ENCODE data around the gene PLCD4.
A peak's percentile ranks its signal among the peaks of the same experiment; 100 is the strongest.

The PLCD4 gene

DNA sequence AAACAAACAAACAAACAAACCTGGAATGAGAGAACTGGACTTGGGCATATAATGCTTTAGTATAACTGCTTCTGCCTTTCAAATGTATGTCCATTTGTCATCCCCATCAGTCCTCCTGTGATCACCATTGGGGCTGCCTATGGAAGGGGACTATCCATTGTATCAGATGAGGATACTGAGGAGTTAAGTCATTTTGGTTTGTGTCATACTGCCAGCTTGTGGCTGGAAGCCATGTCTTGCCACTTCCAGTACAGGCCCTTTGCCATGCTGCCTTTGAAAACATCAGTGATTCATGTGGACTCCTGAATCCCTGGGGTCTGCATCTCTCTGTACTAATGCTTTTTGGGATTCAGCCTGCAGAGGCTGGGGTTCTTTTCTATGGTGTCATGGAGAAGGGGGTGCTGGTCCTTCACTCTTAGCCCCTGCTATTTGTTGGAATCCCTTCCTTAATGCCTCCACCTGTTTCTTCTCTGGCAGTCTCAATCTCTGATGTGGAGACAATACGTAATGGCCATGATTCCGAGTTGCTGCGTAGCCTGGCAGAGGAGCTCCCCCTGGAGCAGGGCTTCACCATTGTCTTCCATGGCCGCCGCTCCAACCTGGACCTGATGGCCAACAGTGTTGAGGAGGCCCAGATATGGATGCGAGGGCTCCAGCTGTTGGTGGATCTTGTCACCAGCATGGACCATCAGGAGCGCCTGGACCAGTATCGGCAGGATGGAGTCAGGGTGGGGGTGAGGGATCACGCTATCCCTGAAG is 10.6 kb downstream of the PLCD4 start:
- TF ChIP-seq, protein P1, sequence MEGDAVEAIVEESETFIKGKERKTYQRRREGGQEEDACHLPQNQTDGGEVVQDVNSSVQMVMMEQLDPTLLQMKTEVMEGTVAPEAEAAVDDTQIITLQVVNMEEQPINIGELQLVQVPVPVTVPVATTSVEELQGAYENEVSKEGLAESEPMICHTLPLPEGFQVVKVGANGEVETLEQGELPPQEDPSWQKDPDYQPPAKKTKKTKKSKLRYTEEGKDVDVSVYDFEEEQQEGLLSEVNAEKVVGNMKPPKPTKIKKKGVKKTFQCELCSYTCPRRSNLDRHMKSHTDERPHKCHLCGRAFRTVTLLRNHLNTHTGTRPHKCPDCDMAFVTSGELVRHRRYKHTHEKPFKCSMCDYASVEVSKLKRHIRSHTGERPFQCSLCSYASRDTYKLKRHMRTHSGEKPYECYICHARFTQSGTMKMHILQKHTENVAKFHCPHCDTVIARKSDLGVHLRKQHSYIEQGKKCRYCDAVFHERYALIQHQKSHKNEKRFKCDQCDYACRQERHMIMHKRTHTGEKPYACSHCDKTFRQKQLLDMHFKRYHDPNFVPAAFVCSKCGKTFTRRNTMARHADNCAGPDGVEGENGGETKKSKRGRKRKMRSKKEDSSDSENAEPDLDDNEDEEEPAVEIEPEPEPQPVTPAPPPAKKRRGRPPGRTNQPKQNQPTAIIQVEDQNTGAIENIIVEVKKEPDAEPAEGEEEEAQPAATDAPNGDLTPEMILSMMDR (conservative IDR thresholded peaks at IDR 0.05; ENCODE audit: low read length) = no peak
- no peak for DNase-seq (ENCODE audit: low read depth)
- no peak overlapping the region for H3K4me3 ChIP-seq (ENCODE audit: low read length)

DNA sequence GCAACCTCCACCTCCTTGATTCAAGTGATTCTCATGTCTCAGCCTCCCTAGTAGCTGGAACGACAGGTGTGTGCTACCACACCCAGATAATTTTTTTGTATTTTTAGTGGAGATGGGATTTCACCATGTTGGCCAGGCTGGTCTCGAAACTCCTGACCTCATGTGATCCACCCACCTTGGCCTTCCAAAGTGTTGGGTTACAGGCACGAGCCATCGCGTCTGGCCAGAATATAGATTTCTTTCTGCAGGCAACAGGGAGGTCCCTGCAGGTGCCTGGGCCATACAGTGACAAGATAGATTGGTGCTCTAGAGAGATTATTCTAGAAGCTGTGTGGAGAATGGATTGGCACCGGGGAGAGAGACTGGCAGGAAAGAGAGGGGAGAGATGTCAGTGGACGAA is 13.3 kb downstream of the PLCD4 start:
- TF ChIP-seq, protein P1 (conservative IDR thresholded peaks at IDR 0.05; ENCODE audit: low read length) = no peak
- DNase-seq (ENCODE audit: low read depth) = no peak

DNA sequence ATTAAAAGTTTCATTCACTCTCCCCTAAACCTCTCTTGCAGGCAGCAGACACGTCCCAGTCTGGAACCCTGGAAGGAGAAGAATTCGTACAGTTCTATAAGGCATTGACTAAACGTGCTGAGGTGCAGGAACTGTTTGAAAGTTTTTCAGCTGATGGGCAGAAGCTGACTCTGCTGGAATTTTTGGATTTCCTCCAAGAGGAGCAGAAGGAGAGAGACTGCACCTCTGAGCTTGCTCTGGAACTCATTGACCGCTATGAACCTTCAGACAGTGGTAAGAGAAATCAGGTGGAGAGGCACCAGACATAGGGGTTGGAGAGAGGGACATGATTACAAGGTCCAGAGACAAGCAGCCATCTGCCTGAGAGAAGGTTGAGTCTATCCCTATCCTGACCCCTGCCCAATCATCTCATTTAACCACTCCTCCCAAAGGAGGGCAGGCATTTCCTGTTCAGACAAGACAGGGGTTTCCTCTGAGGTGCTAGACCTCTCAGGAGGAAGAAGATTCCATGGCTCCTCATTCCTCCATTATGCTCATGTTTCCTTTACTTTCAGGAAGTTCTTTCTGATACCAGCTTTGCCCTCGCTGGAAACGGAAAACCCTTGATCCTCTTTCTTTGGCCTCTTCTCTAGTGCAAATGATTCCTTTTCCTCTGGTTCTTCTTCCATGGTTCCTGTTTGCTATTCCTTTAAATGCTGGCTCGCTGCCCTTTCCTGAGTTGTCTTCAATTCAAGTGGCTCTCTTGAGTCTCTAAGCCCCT is 15.1 kb downstream of the PLCD4 start:
- H3K4me3 ChIP-seq (ENCODE audit: low read length) = no peak overlapping the region
- DNase-seq (ENCODE audit: low read depth) = peak; percentile 25
- TF ChIP-seq, protein P1 (conservative IDR thresholded peaks at IDR 0.05; ENCODE audit: low read length) = no peak

More for the DNA sequence above, 13.3 kb downstream of the PLCD4 start:
- H3K4me3 ChIP-seq (ENCODE audit: low read length) = no peak overlapping the region

DNA sequence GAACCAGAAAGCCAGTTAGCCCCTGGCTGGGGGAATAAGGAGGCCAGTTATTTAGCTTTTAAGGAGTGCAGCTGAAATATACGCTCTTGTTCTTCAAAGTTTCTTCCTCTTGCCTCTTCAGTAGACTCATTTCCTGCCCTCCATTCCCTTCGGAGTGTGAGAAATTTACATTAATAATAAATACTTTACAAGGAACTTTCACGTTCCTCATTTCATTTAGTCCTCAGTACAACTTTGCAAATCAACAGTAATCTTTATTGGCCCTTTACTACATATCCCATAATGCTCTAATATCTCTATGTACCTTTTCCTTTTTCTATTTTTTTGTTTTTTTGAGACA is 15.6 kb downstream of the PLCD4 start:
- DNase-seq (ENCODE audit: low read depth) = no peak
- H3K4me3 ChIP-seq (ENCODE audit: low read length) = no peak overlapping the region
- TF ChIP-seq, protein P1 (conservative IDR thresholded peaks at IDR 0.05; ENCODE audit: low read length) = no peak

DNA sequence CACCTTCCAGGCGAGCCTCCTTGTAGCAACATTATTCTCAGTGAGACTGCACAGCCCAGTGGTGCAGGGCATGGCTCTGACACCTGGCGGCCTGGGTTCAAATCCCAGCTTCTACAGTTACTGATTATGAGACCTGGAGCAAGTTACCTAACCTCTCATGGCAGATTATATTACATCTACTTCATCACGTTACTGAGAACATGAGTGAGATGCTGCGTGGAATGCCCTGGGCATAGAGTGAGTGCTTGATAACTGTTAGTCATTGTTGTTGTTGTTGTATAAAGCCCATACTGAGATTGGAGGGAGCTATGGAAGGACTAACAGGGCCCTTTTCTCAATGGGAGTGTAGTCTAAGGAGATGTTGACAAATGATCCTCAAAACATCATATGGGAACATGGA is 18.7 kb downstream of the PLCD4 start:
- TF ChIP-seq, protein P1 (conservative IDR thresholded peaks at IDR 0.05; ENCODE audit: low read length) = no peak
- H3K4me3 ChIP-seq (ENCODE audit: low read length) = no peak overlapping the region
- no peak for DNase-seq (ENCODE audit: low read depth)

DNA sequence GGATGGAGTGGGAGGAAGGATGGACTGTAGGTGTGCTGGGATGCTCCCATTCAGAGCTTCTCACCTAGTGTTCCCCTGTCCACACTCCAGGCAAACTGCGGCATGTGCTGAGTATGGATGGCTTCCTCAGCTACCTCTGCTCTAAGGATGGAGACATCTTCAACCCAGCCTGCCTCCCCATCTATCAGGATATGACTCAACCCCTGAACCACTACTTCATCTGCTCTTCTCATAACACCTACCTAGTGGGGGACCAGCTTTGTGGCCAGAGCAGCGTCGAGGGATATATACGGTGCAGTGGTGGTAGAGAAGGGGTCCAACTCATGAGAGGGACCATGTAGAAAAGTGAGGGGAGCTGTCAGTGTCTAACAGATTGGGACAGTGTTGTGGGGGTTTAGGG is 20.2 kb downstream of the PLCD4 start:
- DNase-seq (ENCODE audit: low read depth) = no peak
- H3K4me3 ChIP-seq (ENCODE audit: low read length) = no peak overlapping the region
- TF ChIP-seq, protein P1 (conservative IDR thresholded peaks at IDR 0.05; ENCODE audit: low read length) = no peak

DNA sequence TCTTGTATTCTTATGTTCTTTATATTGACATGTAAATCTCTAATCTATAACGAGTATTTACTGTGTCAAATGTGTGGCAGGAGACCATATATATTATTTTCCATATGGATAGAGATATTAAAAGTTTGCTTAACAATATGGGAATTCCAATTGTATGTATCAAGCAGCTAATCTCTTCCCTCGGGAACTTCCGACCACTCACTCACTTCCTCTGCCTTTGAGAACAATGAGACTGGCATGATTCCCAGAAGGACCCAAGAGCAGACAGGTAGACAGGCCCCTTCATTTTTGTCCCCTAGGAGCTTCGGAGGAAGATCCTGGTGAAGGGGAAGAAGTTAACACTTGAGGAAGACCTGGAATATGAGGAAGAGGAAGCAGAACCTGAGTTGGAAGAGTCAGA is 24.1 kb downstream of the PLCD4 start:
- TF ChIP-seq, protein P1 (conservative IDR thresholded peaks at IDR 0.05; ENCODE audit: low read length) = no peak
- H3K4me3 ChIP-seq (ENCODE audit: low read length) = no peak overlapping the region
- DNase-seq (ENCODE audit: low read depth) = no peak
